GM23338 (cell line): ENCODE results near the gene GPR26. TPM values are rescaled to one million over a fixed set of nuclear protein-coding genes. Genes with fewer than 3 reads are reported as not detected.

Experiments used
- ATAC-seq: fragments of 200-7000 bp; cut with Tn5 transposase; 3 replicates; pipeline ENCODE4 v1.9.1; 2020
- DNase-seq: peaks from one replicate; pipeline ENCODE4 v3.0.0-alpha.2; 2015; ENCODE audit warnings: low spot score
- H2AFZ ChIP-seq: fragments of 200-600 bp; sonication (generic); 2 replicates; pipeline ENCODE4 v1.8.0; 2016; ENCODE audit warnings: antibody characterized with exemption, mild to moderate bottlenecking, moderate library complexity
- H3F3A ChIP-seq: fragments of 200-600 bp; sonication (generic); replicated peaks from 2 replicates; pipeline ENCODE4 v1.8.0; 2017; ENCODE audit warnings: antibody characterized with exemption, mixed run types, low read depth
- H3K27ac ChIP-seq: fragments of 200-600 bp; sonication (generic); 2 replicates; pipeline ENCODE4 v1.6.1; 2016; ENCODE audit warnings: low read depth
- H3K27me3 ChIP-seq: fragments of 200-600 bp; sonication (generic); 2 replicates; pipeline ENCODE4 v1.8.0; 2016; ENCODE audit warnings: mild to moderate bottlenecking, mixed run types, moderate library complexity; ENCODE audit not compliant: insufficient read depth
- H3K36me3 ChIP-seq: fragments of 200-600 bp; sonication (generic); 2 replicates; pipeline ENCODE4 v1.8.0; 2016; ENCODE audit warnings: mild to moderate bottlenecking; ENCODE audit not compliant: insufficient read depth
- H3K4me1 ChIP-seq: fragments of 200-600 bp; sonication (generic); 2 replicates; pipeline ENCODE4 v1.8.0; 2016; ENCODE audit warnings: mild to moderate bottlenecking, moderate library complexity; ENCODE audit not compliant: insufficient read depth
- H3K4me2 ChIP-seq: fragments of 200-600 bp; sonication (generic); 2 replicates; pipeline ENCODE4 v1.7.1; 2017; ENCODE audit warnings: mixed run types
- H3K4me3 ChIP-seq: fragments of 200-600 bp; sonication (generic); 2 replicates; pipeline ENCODE4 v1.6.1; 2016; ENCODE audit warnings: mixed run types
- H3K79me2 ChIP-seq: fragments of 200-600 bp; sonication (generic); replicated peaks from 2 replicates; pipeline ENCODE4 v1.8.0; 2017; ENCODE audit warnings: mild to moderate bottlenecking; ENCODE audit not compliant: insufficient read depth
- H3K9me2 ChIP-seq: fragments of 200-600 bp; sonication (generic); 2 replicates; pipeline ENCODE4 v1.8.0; 2017; ENCODE audit not compliant: insufficient read depth
- H4K20me1 ChIP-seq: fragments of 200-600 bp; sonication (generic); replicated peaks from 2 replicates; pipeline ENCODE4 v1.8.0; 2017; ENCODE audit warnings: mild to moderate bottlenecking; ENCODE audit not compliant: insufficient read depth
- H3K27ac Mint-ChIP-seq: 2 replicates; pipeline ENCODE4 v1.8.0; 2020; ENCODE audit warnings: inconsistent platforms, mild to moderate bottlenecking, moderate library complexity, mixed read lengths
- H3K27me3 Mint-ChIP-seq: 3 replicates; pipeline ENCODE4 v1.8.0; 2022; ENCODE audit warnings: low read depth, mild to moderate bottlenecking, moderate library complexity, mixed read lengths, inconsistent platforms; ENCODE audit not compliant: insufficient read depth, poor library complexity
- H3K36me3 Mint-ChIP-seq: 3 replicates; pipeline ENCODE4 v1.8.0; 2021; ENCODE audit warnings: low read depth, mild to moderate bottlenecking, inconsistent platforms, moderate library complexity, mixed read lengths
- H3K4me1 Mint-ChIP-seq: 3 replicates; pipeline ENCODE4 v1.8.0; 2020; ENCODE audit warnings: mild to moderate bottlenecking, inconsistent platforms, mixed read lengths
- H3K4me3 Mint-ChIP-seq: 3 replicates; pipeline ENCODE4 v1.8.0; 2021; ENCODE audit warnings: moderate library complexity, mild to moderate bottlenecking, inconsistent platforms, mixed read lengths
- H3K9me3 Mint-ChIP-seq: 3 replicates; pipeline ENCODE4 v1.8.0; 2020; ENCODE audit warnings: moderate library complexity, mild to moderate bottlenecking, inconsistent platforms, mixed read lengths
- EZH2 ChIP-seq: fragments of 200-600 bp; sonication (generic); IDR thresholded peaks from one replicate; pipeline ENCODE4 v1.8.0; 2017; ENCODE audit warnings: antibody characterized with exemption, mild to moderate bottlenecking, low read depth; ENCODE audit not compliant: unreplicated experiment
- JUNB ChIP-seq: IDR thresholded peaks from one replicate; pipeline ENCODE4 v1.6.1; 2016; ENCODE audit warnings: antibody characterized with exemption; ENCODE audit not compliant: unreplicated experiment
- NANOG ChIP-seq: IDR thresholded peaks from 2 replicates; pipeline ENCODE4 v1.6.1; 2016; ENCODE audit warnings: antibody characterized with exemption, borderline replicate concordance
- POLR2AphosphoS5 ChIP-seq: IDR thresholded peaks from 2 replicates; pipeline ENCODE4 v1.6.1; 2016; ENCODE audit warnings: antibody characterized with exemption, low read depth
- STAT1 ChIP-seq: IDR thresholded peaks from one replicate; pipeline ENCODE4 v1.6.1; 2016; ENCODE audit warnings: antibody characterized with exemption; ENCODE audit not compliant: unreplicated experiment
- ZNF114 ChIP-seq: fragments of 250-450 bp; sonication (Bioruptor Pico); IDR thresholded peaks from 2 replicates; pipeline ENCODE4 v1.5.0; 2020; ENCODE audit warnings: mild to moderate bottlenecking, moderate library complexity
- ZNF462 ChIP-seq: fragments of 250-450 bp; sonication (Bioruptor Pico); IDR thresholded peaks from 2 replicates; pipeline ENCODE4 v1.5.0; 2020; ENCODE audit warnings: mild to moderate bottlenecking, moderate library complexity
- polyA plus RNA-seq: library from polyadenylated mRNA; unstranded; fragments of >200 nt; fragmentation: Nextera tagmentation; extraction: Ambion mirVana; gene quantifications from 2 replicates; pipeline ENCODE4 v1.2.1, GENCODE V29; 2016
- total RNA-seq: library from RNA; depleted of rRNA; stranded (reverse); fragments of >200 nt; shearing (Covaris generic); gene quantifications from 2 replicates; pipeline ENCODE4 v1.2.3, GENCODE V29; 2014

Gene GPR26
- total and polyA plus RNA-seq, 2 experiments from 2014 or later = 0.06 to 0.07 TPM

- TF ChIP-seq ZNF462 (CRISPR knock-in tag) (no peak), EZH2 (no peak), NANOG (no peak), ZNF114 (CRISPR knock-in tag) (no peak)
Observed at GRCh38 chr10:123621916-123622315, 44.2 kb upstream of the GPR26 start (continued).

GRCh38 chr10:123622381-123622780 is 43.8 kb upstream of the GPR26 start:
- Mint-ChIP-seq H3K36me3 (no peaks in the 10 kb centered on the region), H3K4me1 (no peaks in the 10 kb centered on the region), H3K4me3 (no peak overlapping the region), H3K27me3 (no peaks in the 10 kb centered on the region), H3K27ac (no peak overlapping the region), H3K9me3 (no peaks in the 10 kb centered on the region)
- no peak for ATAC-seq
- Histone ChIP-seq H3K4me2 (no peak overlapping the region), H2AFZ (no peak overlapping the region), H3K4me1 (no peaks in the 10 kb centered on the region), H3F3A (no peaks in the 10 kb centered on the region), H4K20me1 (no peaks in the 10 kb centered on the region), H3K27me3 (no peaks in the 10 kb centered on the region), H3K4me3 (no peak overlapping the region), H3K27ac (no peak overlapping the region), H3K9me2 (no peaks in the 10 kb centered on the region), H3K36me3 (no peaks in the 10 kb centered on the region), H3K79me2 (no peaks in the 10 kb centered on the region)
- no peak for DNase-seq
- TF ChIP-seq STAT1 (no peak), POLR2AphosphoS5 (no peak), EZH2 (no peak), JUNB (no peak), NANOG (no peak)
